ENCODE measurements around the gene SH3PXD2A.
"Not testable (repeated sequence)": the region's sequence is repeated elsewhere in the genome, so short reads cannot be mapped to it uniquely, and the experiment has no call there.

The SH3PXD2A gene

DNA sequence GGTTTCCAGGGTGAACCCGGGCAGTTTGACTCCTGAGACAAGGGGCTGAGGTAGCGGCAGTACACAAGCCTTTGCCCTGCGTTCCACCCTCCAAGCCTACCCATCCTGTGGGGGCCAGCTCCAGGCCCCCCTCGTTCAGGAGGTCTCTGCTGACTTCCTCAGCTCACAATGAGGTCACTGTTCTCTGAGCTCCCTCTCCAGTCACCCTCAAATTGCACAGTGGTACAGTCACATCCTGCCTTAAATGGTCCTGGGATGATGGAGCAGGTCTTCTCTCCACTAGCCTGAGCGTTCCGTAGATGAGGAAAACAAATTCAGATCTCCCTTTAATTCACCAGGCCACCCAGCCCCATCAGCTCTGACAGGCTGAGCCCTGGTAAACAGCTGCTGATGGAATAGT is 90.2 kb downstream of the SH3PXD2A start:
- DNase-seq = no peak

DNA sequence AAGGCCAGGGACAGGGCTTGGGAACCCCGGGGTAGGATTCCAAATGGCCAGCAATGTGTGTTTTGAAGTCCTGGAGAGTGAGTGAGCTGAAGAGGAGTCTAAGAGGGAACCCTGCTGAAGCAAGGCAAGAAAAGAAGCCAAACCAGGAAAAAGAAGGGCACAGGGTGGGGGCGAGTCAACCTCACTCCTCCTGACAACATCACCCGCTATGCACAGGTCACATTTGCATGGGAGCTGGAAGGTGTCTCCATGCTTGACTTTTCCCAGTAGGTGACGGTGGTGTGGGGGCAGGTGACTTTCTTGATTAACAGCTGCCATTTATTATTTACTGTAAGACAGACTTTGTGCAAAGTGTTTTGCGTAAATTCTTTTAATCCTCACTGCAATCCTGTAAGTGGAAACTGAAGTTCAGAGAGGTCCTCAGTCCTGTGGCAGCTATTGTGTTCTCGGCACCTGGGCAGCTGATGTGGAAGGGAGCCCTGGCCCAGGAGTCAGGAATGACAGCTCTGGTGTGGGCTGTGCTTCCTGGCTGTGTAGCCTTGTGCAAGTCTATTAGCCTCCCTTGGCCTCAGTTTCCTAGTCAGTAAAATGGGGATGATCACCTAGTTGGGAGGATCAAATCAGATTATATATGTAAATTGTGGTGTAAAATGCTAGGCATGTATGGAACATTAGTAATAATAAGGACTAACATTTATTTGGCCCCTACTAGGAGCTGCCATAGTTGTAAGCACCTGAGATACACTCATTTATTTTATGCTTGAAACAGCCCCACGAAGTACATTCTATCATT is 90.9 kb downstream of the SH3PXD2A start:
- DNase-seq = no peak

DNA sequence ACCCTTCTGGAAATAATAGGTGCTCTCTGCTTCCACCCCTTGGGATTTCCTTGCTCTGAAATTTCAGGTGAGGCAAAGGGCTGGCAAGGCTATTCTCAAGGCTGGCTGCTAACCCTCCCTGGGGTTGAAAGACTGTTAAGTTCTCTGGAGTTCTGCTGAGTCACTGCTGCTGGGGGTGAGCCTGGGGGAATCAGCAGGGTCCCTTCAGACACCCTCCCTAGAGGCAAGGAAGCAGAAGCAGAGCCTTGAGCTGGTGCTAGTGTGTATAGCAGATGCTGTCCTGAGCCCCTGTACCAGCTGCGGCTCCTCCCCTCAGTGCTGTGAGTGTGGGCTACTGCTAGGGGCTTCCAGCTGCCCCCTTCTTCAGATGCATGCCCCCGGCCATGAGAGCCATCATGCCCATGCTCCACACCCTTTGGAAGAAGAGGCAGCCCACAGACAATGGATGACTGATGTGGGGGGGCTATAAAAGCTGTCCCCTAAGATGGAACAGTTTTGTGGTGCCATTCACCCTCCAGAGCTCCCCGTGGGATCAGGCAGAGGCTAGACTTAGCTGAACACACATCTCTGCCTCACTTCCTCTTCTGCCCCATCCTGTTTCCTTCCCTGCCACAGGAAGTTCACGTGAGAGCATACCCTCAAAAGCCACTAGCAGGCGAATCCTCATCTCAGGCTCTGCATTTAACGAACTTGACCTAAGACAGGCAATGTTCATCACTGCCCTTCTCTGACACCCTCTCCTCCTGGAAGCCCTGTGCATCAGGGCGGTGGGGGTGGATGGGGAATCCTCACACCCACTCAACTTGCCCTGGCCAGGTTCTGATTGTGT is 91.8 kb downstream of the SH3PXD2A start:
- DNase-seq = peak; percentile 60 to 66 (median 63)

DNA sequence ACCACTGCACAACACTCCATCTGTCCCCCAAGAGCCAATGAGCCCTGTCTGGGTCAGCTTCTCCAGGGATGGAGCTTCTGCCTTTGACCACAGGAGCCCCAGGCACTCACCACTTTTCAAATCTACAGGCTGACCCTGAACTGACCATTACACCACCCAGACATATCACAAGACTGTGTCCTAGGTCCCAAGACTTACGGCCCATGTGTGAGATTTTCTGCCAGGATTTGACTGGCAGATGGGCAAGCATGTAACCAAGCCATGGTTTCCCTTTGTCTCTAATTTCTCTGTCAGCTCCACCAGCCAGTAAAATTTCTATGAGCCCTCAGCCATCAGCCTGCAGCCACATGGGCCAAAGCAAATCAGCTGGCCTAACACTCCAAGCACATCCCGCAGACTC is 92.5 kb downstream of the SH3PXD2A start:
- DNase-seq = no peak

DNA sequence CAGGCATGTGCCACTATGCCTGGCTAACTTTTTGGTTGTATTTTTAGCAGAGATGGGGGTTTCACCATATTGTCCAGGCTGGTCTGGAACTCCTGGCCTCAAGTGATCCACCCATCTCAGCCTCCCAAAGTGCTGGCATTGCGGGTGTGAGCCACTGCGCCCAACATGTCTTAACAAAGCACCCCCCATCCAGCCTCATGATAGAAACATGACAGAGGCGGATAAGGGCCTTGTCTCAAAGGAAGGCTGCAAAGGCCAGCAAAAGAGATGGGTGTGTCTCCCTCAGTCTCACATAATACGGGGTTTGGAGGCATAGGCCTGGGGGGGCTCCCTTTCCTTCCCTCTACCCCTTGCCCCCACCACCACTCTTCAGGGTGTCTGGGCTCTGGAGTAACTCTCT is 93.2 kb downstream of the SH3PXD2A start:
- no peak for DNase-seq

DNA sequence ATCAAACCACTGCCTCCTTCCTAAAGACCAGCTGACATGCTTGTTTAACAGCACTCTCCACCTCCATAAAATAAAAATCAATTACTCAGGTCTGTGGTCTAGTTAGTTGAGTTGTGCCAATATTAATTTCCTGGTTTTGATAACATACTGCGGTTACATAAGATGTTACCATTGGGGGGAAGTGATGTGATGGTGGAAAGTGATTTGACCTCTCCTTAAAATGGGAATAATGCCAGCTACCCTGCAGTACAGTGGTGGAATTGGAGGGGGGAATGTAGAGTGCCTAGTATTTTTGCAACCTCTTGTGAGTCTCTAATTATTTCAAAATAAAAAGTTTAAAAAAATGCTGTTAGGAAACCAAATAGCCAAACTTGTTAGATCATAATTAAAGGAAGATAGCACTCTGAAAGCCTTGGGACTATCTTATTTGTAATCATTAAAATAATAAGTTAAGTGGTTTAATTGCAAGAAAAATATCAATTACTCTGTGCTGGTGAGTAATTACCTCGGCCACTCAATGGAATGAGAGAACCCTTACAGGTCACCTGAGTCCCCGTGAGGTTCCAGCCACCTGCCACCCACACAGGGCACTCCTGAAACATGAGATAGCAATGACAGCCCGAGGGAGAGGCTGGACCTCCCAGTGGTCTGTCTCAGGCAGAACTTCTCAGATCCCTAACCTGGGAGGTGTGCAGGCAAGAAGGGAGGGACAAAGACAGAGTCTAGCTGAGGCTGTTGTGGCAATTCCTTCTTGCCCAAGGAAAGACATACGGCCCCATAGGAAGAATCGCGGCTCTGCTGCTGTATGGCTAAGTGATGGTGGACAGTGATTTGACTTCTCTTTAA is 94.1 kb downstream of the SH3PXD2A start:
- no peak for DNase-seq

DNA sequence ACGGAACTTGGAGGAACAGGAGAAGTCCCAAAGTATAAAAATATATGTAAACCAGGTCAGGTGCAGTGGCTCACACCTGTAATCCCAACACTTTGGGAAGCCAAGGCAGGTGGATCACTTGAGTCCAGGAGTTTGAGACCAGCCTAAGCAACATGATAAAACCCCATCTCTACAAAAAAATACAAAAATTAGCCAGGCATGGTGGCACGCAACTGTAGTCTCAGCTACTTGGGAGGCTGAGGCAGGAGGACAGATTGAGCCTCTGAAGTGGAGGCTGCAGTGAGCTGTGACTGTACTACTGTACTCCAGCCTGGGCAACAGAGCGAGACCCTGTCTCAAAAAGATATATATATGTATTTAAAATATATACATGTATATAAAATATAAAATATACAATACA is 95.1 kb downstream of the SH3PXD2A start:
- not testable (repeated sequence) for DNase-seq

DNA sequence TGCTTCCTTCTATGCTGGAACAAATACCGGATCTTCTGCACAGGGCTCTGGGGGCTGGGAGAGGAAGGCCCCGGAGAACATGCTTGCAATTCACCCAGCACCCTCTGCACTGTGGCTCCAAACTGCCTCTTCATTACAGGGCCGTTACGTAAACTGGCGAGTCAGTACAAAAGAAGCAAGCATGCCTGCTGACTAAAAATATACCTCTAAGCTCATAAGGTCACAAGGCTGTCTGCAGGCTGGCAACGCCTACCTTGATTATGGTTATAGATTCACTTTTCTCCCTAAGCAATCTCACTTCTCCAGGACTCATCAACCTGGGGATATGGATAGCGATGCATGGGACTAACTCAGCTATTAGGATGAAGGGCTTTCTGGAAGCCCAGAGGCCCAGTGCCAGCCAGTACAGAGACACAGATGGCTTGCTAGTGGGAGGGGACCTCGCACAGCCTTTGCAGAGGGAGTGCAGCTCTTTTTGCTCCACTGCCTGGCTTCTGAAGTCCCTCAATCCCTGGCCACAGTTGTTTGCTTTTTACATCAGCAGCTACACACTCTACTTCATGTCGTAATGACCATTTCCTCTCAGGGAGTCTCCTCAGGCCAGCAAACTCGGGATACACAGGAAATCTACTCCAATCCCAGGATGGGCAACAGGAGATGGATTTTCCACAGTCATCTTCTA is 96.1 kb downstream of the SH3PXD2A start:
- peak; percentile 59 to 61 (median 60) for DNase-seq

DNA sequence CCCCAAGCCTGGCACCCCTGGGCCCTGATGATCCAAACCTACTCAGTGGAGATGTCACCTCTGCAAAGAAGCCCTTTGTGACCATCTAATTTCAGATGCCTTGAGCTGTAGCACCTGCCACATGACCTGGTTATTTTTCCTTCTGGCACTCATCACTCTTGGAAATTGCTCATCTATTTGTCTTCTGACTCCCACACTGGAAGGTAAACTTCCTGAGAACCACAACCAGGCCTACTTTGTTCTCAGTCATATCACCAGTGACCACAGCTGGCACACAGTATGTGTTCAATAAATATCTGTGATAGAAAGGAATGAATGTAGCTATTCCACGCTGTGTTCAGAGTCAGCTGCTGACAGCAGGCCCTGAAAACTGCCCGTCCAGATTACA is 97.1 kb downstream of the SH3PXD2A start:
- DNase-seq = no peak

DNA sequence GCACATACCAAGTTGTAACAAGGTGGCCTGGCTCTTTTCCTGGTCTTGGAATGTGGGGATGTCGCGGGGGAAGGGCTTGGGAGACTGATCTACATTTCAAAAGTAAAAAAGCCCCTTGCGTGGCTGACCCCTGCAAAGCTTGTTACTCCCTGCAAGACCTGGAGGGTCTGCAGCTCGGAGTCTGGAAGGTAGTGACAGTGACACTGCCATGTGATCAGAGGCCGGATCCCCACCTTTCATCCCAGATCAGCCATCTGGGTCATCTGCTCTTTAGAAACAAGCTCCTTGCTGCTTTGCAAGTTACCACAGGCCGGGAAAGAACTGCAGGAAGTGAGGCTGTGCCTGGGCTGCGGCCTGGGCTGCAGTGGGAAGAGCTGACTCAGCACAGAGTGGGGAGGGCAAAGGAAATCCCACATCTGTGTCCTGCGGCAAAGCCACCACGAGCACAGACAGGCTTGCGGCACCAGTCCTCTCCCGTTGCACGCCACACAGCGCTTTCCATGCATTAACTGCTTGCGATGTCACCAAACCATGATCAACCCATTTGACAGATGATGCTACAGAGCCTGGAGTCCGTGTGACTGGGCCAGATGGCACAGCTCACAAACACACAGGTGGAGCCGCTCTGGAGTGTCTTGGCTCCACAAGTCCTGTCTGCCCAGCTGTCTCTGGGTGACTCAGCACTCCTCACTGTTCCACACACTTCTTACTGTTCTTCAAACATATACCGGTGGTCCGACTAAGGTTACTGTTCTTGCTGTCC is 97.7 kb downstream of the SH3PXD2A start:
- DNase-seq = peak; percentile 85 to 89 (median 88)

DNA sequence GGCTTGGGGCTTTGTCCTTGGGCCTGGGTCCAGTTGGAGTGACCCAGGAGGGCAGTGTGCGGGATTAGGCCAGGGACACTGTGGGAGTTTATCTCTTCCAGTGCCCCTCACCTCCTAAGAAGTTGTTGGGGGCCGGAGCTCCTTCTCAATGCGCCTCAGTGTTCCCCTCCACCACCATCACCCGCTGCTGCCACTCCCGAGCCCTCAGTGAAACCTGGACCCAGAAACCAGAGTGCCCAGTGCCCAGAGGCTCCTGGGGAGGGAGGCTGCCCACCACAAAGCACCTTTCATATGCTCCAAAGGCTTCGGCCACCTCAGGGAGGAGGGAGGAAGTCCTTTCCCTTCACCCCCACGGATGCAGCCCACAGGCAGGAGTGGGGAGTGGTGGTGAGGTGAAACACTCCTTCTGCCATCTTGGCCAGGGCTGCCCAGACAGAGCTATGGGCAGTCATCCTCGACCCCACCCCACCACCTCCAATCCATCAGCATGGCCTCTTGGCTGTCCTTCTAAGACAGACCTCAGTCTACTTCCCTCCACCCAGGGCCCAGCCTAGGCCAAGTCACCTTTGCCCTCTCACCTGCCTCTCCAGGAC is 99.0 kb downstream of the SH3PXD2A start:
- DNase-seq = no peak

DNA sequence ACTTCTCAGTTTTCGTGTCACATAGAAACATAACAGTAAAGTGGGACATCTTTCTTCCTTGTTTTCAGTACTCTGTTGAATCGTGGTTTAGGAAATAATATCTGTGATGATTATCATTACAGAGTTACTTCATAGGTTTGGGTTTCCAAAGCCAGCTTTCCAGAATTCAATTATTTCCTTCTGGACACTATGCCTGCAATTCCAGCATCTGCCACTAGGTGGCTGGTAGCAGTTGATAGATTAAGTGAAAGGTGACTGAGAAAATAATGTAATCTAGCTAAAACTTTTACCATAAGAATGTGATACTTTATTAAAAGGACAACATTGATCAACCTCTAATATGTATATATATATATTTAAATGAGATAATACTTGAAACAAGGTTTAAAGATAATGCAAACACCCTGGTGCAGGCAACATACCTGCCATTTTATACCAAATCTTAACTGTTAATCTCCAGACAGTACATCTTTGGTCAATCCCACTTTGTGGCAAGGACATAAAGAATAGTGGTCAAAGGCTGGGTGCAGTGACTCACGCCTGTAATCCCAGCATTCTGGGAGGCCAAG is 102.6 kb downstream of the SH3PXD2A start:
- peak; percentile 71 to 79 (median 72) for DNase-seq

DNA sequence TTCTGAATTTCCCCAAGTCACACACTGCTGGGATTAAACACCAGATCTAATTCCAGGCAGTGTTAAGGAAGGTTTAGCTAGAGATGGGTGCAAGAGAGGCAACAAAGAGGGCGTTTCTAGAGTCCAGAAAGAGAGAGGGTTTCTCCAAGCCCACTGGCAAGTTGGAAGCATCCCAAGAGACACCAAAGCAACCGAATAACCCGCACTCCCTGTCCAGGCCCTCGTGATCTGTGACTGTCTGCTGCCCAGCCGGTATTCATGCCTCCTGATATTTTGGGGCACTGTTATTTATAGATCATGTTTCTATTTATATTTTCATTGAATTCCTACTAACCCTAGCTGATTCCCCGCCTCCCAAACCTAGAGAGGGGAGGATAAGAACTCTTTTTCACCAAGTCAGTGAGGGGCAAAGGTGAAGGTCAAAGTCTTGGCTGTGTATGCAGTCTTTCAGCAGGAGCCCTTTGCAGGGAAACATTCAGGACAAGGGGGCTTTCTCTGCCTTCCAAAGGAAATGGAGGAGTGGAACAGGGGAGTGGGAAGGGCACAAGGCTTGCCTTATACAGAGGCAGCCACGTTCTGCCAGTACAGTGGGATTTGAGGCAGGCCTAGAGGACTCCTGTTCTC is 103.6 kb downstream of the SH3PXD2A start:
- DNase-seq = no peak

DNA sequence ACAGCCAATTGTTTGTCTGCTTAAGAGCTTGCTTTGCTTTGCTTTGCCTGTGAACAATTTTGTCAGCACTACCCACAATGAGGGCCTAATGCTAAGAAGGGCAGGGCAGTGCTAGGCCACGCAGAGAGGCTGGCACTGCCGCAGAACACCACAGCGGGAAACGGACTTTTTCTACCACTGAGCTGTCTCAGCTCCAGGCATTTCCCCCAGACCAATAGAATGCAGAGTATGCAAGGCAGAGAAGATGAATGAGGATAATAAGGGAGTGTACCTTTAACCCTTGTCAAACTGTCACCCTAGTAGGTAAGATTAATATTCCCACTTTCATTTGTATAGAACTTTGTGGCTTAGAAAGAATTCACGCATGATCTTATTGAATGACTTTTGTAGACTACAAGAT is 104.5 kb downstream of the SH3PXD2A start:
- DNase-seq = no peak

DNA sequence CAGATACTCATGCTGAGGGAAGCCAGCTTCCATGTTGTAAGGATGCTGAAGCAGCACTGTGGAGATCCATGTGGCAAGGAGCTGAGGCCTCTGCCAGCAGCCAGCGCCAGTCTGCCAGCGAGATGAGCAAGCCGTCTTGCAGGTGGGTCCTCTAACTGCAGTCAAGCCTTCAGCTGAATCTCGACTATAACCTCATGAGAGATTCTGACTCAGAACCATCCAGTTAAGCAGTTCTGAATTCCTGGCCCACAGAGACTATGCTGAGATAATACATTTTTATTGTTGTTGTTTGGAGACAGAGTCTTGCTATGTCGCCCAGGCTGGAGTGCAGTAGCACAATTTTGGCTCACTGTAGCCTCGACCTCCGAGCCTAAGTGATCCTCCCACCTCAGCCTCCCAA is 105.6 kb downstream of the SH3PXD2A start:
- DNase-seq = no peak

DNA sequence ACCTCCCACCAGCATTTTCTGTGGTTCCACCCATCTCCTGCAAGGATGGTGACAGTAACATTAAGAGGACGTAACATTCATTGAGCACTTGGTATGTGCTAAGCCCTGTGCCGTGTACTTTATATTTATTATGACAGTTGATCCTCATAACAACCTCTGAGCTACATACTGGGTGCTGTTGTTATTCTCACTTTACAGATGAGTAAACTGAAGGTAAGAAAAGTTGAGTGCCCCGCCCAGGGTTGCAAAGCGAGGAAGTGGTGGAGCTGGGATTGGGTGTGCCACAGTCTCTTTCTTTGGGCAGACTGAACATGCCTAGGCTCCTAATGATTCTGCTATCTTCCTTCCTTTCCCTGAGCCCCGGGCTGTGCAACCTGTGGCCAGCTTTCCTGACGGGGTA is 107.4 kb downstream of the SH3PXD2A start:
- no peak for DNase-seq

DNA sequence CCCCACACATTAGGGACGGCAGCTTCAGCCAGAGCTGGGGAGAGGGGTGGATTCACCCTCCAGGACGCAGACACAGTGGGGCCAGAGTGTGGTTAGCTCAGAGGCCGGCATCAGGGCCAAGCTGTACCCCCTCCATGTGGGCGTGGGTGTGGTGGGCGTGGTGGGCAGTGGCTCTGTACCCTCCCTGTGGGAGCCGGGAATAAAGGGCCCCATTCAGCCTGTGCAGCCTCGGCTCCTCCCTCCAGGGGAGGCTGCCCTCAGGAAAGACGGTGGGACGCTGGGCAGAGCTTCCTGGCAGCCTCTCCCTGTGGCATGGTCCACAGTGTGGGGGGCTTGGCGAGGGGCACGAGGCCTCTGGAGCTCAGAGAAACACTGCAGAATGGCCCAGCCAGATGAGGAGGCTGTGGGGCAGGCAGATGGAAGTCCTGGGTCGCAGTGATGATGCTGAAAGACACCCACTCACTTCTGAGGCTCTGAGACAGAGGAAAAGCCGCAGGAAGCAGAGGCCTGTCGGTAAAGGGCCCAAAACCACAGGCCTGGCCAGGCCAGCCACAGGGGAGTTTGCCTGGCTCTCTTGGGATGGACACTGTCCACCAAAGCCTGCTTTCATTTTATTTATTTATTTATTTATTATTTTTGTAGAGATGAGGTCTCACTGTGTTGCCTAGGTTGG is 108.0 kb downstream of the SH3PXD2A start:
- no peak for DNase-seq

DNA sequence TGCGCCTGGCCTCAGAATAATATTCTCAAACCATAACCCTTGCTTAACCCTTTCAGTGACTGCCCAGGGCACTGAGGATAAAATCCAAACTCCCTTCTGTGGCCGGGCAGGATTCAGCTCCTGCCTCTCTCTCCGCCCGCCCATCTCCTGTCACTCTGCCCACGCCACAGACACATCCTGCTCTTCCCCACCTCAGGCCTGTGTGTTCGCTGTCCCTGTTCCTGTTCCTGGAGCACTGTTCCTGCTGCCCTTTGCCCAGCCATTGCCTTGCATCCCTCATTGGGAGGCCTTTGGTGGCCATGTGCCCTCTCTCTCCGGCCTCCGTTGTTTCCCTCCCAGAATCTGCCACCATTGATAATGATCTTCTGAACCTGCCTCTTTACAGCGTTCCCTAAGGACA is 108.8 kb downstream of the SH3PXD2A start:
- no peak for DNase-seq

DNA sequence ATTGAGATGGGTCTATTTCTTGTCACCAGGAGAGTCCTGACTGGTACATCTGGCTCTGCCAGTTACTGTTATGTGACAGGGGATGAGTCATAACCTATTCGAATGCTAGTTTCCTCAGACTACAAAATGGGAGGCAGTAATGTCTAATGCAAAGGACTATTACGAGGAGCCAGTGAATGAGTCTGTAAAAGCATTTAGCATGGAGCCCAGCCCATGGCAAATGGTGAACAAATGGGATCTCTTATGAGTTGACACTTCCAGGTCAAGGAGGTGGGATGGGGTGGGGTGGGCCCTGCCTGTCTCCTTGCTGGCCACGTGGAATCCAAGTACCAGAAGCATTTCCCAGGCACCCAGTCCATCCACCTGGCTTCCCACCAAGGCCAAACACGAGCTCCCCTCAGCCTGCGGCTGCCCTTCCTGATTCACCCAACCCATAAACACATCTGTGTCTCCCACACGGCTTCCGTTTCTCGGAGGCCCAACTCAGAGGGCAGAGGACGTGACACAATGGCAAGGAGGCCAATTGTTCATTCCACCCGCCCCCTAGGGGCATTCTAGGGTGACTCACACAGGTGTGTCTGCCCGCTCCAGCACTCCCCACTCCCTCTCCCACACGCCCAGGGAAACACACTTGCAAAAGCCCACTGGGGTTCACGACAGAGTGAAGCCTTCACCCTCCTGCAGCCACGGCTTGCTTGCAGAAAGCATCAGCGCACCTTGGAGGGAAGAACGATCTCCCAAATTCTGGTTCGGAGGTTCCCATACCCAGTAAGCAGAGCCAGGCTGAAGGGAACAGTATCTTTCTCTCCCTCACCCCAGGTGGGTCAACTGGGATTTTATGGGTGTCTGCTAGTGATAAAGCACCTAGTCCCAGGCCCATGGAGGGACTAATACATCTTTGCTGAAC is 109.8 kb downstream of the SH3PXD2A start:
- peak in 2 of 3 donors; percentile 47 for DNase-seq
